ENCODE results near the gene ANLN.
"Not testable (repeated sequence)": the region's sequence is repeated elsewhere in the genome, so short reads cannot be mapped to it uniquely, and the experiment has no call there.

ANLN gene

GRCh38 chr7:36474283-36475010 is 84.8 kb downstream of the ANLN start:
- DNase-seq (ENCODE audit: insufficient read length, low spot score) (no peak), FAIRE-seq (no peak)
- TF ChIP-seq CTCF (IDR thresholded peaks at IDR 0.05; ENCODE audit: insufficient read depth, missing control alignments): no peak

GRCh38 chr7:36475011-36475342 is 85.3 kb downstream of the ANLN start:
- TF ChIP-seq CTCF (IDR thresholded peaks at IDR 0.05; ENCODE audit: insufficient read depth, missing control alignments): no peak
- FAIRE-seq: no peak
- DNase-seq (ENCODE audit: insufficient read length, low spot score): no peak

- TF ChIP-seq CTCF (IDR thresholded peaks at IDR 0.05; ENCODE audit: insufficient read depth, missing control alignments): no peak
Observed at GRCh38 chr7:36475381-36475780, 85.7 kb downstream of the ANLN start.

GRCh38 chr7:36478745-36479144 is 89.1 kb downstream of the ANLN start:
- FAIRE-seq (no peak), DNase-seq (ENCODE audit: insufficient read length, low spot score) (no peak)
- TF ChIP-seq CTCF (IDR thresholded peaks at IDR 0.05; ENCODE audit: insufficient read depth, missing control alignments): no peak

More at GRCh38 chr7:36475381-36475780, 85.7 kb downstream of the ANLN start:
- no peak for FAIRE-seq
- DNase-seq (ENCODE audit: insufficient read length, low spot score): no peak

GRCh38 chr7:36483853-36484252 is 94.2 kb downstream of the ANLN start:
- not testable (repeated sequence) for DNase-seq (ENCODE audit: insufficient read length, low spot score); FAIRE-seq

GRCh38 chr7:36484265-36484664 is 94.6 kb downstream of the ANLN start:
- no peak for TF ChIP-seq CTCF (IDR thresholded peaks at IDR 0.05; ENCODE audit: insufficient read depth, missing control alignments)
- DNase-seq (ENCODE audit: insufficient read length, low spot score): no peak

GRCh38 chr7:36486336-36486735 is 96.7 kb downstream of the ANLN start:
- FAIRE-seq: no peak
- TF ChIP-seq CTCF (IDR thresholded peaks at IDR 0.05; ENCODE audit: insufficient read depth, missing control alignments): no peak
- DNase-seq (ENCODE audit: insufficient read length, low spot score): no peak

More at GRCh38 chr7:36484265-36484664, 94.6 kb downstream of the ANLN start:
- FAIRE-seq: no peak
